ENCODE results near the gene WDR82.

DNA sequence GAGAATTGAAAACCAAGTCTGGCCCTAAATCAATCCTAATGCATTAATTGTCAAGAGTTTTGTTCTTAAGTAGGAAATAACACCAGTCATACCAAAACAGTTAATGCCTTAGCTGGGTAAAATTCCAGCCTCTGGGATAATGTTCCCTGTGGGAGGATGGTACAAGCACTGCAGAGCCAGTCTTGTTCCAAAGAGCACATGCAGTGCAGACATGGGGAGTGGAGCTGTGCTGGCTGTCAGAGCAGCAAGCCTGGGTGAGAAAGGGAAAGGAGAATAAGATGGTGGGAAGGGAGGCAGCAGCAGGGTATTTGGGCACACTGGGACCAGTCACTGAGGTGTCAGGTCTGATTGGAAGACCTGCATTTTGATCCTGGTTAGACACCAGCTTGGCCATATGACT is 68.4 kb downstream of the WDR82 start:
- TF ChIP-seq, protein P1, sequence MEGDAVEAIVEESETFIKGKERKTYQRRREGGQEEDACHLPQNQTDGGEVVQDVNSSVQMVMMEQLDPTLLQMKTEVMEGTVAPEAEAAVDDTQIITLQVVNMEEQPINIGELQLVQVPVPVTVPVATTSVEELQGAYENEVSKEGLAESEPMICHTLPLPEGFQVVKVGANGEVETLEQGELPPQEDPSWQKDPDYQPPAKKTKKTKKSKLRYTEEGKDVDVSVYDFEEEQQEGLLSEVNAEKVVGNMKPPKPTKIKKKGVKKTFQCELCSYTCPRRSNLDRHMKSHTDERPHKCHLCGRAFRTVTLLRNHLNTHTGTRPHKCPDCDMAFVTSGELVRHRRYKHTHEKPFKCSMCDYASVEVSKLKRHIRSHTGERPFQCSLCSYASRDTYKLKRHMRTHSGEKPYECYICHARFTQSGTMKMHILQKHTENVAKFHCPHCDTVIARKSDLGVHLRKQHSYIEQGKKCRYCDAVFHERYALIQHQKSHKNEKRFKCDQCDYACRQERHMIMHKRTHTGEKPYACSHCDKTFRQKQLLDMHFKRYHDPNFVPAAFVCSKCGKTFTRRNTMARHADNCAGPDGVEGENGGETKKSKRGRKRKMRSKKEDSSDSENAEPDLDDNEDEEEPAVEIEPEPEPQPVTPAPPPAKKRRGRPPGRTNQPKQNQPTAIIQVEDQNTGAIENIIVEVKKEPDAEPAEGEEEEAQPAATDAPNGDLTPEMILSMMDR (conservative IDR thresholded peaks at IDR 0.05; ENCODE audit: low read length) = no peak
- no peak for TF ChIP-seq EZH2phosphoT487 (IDR thresholded peaks at IDR 0.05; ENCODE audit: borderline replicate concordance)
